ENCODE data around the gene JAZF1. TPM values are rescaled to one million over a fixed set of nuclear protein-coding genes. Genes with fewer than 3 reads are reported as not detected.

JAZF1 gene
- total RNA-seq, 1 donor from 2014 or later: 36.1 TPM

- Histone ChIP-seq H3K4me3 (no peak overlapping the region), H3K36me3 (no peaks in the 10 kb centered on the region), H3K4me1 (peaks cover 29% of the 10 kb centered on the region), H3K27me3 (no peaks in the 10 kb centered on the region), H3K9me3 (no peaks in the 10 kb centered on the region), H3K27ac (no peak overlapping the region)
- intact Hi-C loops (cut with DNase I): no loop called here
- DNase-seq (ENCODE audit: extremely low spot score in 2 of 2): no peak
- TF ChIP-seq POLR2A (IDR thresholded peaks at IDR 0.05): no peak
- no peak for TF ChIP-seq POLR2AphosphoS5 (IDR thresholded peaks at IDR 0.05; ENCODE audit: insufficient read depth in 1 of 2, low read depth in 1 of 2)
- TF ChIP-seq, protein P1, sequence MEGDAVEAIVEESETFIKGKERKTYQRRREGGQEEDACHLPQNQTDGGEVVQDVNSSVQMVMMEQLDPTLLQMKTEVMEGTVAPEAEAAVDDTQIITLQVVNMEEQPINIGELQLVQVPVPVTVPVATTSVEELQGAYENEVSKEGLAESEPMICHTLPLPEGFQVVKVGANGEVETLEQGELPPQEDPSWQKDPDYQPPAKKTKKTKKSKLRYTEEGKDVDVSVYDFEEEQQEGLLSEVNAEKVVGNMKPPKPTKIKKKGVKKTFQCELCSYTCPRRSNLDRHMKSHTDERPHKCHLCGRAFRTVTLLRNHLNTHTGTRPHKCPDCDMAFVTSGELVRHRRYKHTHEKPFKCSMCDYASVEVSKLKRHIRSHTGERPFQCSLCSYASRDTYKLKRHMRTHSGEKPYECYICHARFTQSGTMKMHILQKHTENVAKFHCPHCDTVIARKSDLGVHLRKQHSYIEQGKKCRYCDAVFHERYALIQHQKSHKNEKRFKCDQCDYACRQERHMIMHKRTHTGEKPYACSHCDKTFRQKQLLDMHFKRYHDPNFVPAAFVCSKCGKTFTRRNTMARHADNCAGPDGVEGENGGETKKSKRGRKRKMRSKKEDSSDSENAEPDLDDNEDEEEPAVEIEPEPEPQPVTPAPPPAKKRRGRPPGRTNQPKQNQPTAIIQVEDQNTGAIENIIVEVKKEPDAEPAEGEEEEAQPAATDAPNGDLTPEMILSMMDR (IDR thresholded peaks at IDR 0.05): no peak
These were observed 213.0 kb downstream of the JAZF1 start for GRCh38 chr7:27967639-27968038.

DNA sequence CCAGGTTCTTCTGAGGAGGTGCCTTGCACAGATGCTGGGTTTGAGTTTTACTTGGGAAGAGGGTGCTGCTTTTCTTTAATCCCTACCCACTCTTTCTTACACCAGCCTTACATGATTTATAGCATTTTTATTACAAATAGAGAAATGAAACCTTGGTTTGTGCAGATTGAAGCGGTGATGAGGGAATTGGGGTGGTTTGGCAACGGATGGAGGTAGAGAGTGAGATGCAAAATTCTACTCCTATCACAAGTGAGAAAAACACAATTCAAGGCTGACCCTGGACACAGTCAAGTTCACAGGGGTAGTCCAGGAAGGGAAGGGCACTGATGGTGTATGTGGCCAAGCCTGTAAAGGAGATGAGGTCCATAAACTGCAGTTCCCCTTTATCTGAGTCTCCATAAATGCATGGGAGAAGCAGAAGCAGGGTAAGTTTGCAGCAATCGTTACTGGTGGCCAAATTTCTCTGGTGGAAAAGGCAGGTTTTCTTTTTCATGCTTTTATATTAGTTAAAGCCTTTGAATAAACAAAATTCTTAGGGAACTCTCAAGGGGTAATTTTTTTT is 214.3 kb downstream of the JAZF1 start:
- DNase-seq (ENCODE audit: extremely low spot score in 2 of 2): no peak
- Histone ChIP-seq H3K4me1 (peaks cover 32% of the 10 kb centered on the region), H3K4me3 (no peak overlapping the region), H3K27me3 (no peaks in the 10 kb centered on the region), H3K9me3 (no peaks in the 10 kb centered on the region), H3K27ac (no peak overlapping the region), H3K36me3 (no peaks in the 10 kb centered on the region)
- intact Hi-C loops (cut with DNase I): no loop called here
- TF ChIP-seq, protein P1 (IDR thresholded peaks at IDR 0.05): no peak
- TF ChIP-seq POLR2AphosphoS5 (IDR thresholded peaks at IDR 0.05; ENCODE audit: insufficient read depth in 1 of 2, low read depth in 1 of 2): no peak
- no peak for TF ChIP-seq POLR2A (IDR thresholded peaks at IDR 0.05)

DNA sequence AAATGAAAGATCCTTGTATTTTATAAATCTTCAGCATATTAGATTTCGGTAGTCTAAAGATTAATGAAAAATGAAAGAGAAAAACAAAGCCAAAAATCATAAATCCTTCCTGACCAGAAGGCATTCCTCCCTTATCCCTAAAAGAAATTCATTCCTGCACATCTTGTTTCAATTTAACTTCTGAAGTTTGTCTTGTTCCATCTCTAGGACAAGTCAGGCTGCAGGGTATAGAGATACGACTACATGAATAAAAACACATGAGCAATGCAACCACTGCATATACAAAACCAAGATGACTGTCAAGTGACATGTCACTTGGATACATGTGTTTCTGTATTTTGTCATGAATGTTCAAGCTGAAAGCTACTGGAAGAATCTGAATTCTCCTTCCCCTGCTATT is 214.9 kb downstream of the JAZF1 start:
- no peak for DNase-seq (ENCODE audit: extremely low spot score in 2 of 2)
- intact Hi-C loops (cut with DNase I): no loop called here
- Histone ChIP-seq H3K4me1 (peaks cover 32% of the 10 kb centered on the region), H3K27me3 (no peaks in the 10 kb centered on the region), H3K9me3 (no peaks in the 10 kb centered on the region), H3K27ac (no peak overlapping the region), H3K4me3 (no peak overlapping the region), H3K36me3 (no peaks in the 10 kb centered on the region)
- TF ChIP-seq, protein P1 (IDR thresholded peaks at IDR 0.05): no peak

GRCh38 chr7:27964820-27965219 is 215.8 kb downstream of the JAZF1 start:
- no peak overlapping the region for H3K27ac ChIP-seq
- TF ChIP-seq POLR2AphosphoS5 (IDR thresholded peaks at IDR 0.05; ENCODE audit: insufficient read depth in 1 of 2, low read depth in 1 of 2) (no peak), POLR2A (IDR thresholded peaks at IDR 0.05) (no peak)
- TF ChIP-seq, protein P1 (IDR thresholded peaks at IDR 0.05): no peak
- H3K4me3 ChIP-seq: no peak overlapping the region
- H3K36me3 ChIP-seq: no peaks in the 10 kb centered on the region
- no peak for DNase-seq (ENCODE audit: extremely low spot score in 2 of 2)
- intact Hi-C loops (cut with DNase I): no loop called here
- H3K4me1 ChIP-seq: peaks cover 37% of the 10 kb centered on the region
- no peaks in the 10 kb centered on the region for H3K27me3 ChIP-seq
- H3K9me3 ChIP-seq: no peaks in the 10 kb centered on the region

DNA sequence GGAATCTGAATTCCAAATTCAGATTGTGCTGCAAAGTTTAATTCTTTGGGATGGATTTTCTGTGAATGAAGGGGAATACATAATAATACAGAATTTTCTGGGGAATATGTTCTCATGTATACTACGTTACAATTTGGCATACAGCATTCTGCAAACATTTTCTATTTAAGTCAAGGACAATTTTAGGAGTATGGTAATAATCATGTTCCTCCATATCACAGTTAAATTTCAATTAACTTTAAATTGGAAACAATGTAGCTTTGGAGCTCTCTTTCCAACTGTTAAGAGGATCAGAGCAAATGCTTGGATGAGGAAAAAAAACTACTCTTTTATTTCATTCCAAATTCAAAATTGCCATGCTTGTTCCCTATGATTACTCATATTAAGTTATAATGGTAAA is 217.5 kb downstream of the JAZF1 start:
- H3K4me3 ChIP-seq: no peak overlapping the region
- no peak for TF ChIP-seq POLR2AphosphoS5 (IDR thresholded peaks at IDR 0.05; ENCODE audit: insufficient read depth in 1 of 2, low read depth in 1 of 2)
- no peak for TF ChIP-seq POLR2A (IDR thresholded peaks at IDR 0.05)
- TF ChIP-seq, protein P1 (IDR thresholded peaks at IDR 0.05): no peak
- H3K4me1 ChIP-seq: peaks cover 30% of the 10 kb centered on the region
- intact Hi-C loops (cut with DNase I): no loop called here
- no peaks in the 10 kb centered on the region for H3K9me3 ChIP-seq
- H3K27ac ChIP-seq: no peak overlapping the region
- H3K27me3 ChIP-seq: no peaks in the 10 kb centered on the region
- no peaks in the 10 kb centered on the region for H3K36me3 ChIP-seq
- DNase-seq (ENCODE audit: extremely low spot score in 2 of 2): no peak
